ENCODE results near the gene SZT2. TPM values are rescaled to one million over a fixed set of nuclear protein-coding genes. Genes with fewer than 3 reads are reported as not detected.

SZT2 gene
- total RNA-seq, 2 experiments from 2014 or later, result 33.7 to 79.8 TPM

DNA sequence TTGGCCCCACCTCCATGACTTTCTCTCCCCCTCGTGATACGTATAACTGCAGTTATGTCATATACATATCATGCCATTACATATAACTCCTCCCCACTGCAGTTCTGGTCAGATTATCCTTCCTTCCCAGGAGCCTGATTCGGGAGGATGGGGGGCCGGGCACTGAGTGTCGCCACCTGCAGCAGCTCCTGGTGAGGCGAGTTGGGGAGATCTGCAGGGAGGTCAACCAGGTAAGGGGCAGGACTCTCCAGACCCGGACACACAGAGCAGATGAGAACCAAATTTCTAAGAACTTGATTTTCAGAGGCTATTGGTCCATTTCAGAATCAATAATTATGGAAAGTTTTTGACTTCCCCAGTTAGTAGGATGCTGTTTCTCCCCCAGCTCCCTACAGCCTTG is 44.6 kb downstream of the SZT2 start:
- no peak for DNase-seq (ENCODE audit: low spot score)
- Histone ChIP-seq H3K9me3 (ENCODE audit: low read length) (no peaks in the 10 kb centered on the region), H3K9me2 (ENCODE audit: insufficient read depth, low read length) (no peaks in the 10 kb centered on the region), H3K36me3 (ENCODE audit: insufficient read depth, low read length) (peaks cover 43% of the 10 kb centered on the region), H3K4me1 (ENCODE audit: insufficient read depth, low read length, poor library complexity, severe bottlenecking) (no peaks in the 10 kb centered on the region), H3K79me2 (ENCODE audit: insufficient read depth, low read depth, low read length) (no peaks in the 10 kb centered on the region), H3K27ac (ENCODE audit: low read depth, low read length, poor library complexity, severe bottlenecking) (no peak overlapping the region), H4K20me1 (ENCODE audit: insufficient read depth, low read length) (no peaks in the 10 kb centered on the region), H3K4me3 (ENCODE audit: low read depth, low read length, poor library complexity, severe bottlenecking) (no peak overlapping the region), H2AFZ (ENCODE audit: low read length) (no peak overlapping the region), H3K4me2 (ENCODE audit: low read length) (no peak overlapping the region)
- ChIA-PET POLR2A (no interaction called here), CTCF (ENCODE audit: unreplicated experiment) (no interaction called here)
- intact Hi-C loops (cut with micrococcal nuclease; ENCODE audit: unreplicated experiment), result no loop called here
- BruUV-seq (replicated peaks), result no TSS peak
- no peak for TF ChIP-seq EZH2phosphoT487 (IDR thresholded peaks at IDR 0.05; ENCODE audit: borderline replicate concordance, low read depth, low read length)
- TF ChIP-seq, protein P1, sequence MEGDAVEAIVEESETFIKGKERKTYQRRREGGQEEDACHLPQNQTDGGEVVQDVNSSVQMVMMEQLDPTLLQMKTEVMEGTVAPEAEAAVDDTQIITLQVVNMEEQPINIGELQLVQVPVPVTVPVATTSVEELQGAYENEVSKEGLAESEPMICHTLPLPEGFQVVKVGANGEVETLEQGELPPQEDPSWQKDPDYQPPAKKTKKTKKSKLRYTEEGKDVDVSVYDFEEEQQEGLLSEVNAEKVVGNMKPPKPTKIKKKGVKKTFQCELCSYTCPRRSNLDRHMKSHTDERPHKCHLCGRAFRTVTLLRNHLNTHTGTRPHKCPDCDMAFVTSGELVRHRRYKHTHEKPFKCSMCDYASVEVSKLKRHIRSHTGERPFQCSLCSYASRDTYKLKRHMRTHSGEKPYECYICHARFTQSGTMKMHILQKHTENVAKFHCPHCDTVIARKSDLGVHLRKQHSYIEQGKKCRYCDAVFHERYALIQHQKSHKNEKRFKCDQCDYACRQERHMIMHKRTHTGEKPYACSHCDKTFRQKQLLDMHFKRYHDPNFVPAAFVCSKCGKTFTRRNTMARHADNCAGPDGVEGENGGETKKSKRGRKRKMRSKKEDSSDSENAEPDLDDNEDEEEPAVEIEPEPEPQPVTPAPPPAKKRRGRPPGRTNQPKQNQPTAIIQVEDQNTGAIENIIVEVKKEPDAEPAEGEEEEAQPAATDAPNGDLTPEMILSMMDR (conservative IDR thresholded peaks at IDR 0.05; ENCODE audit: low read length), result no peak

- Histone ChIP-seq H4K20me1 (ENCODE audit: insufficient read depth, low read length) (no peaks in the 10 kb centered on the region), H3K9me2 (ENCODE audit: insufficient read depth, low read length) (no peaks in the 10 kb centered on the region), H2AFZ (ENCODE audit: low read length) (no peak overlapping the region), H3K27ac (ENCODE audit: low read depth, low read length, poor library complexity, severe bottlenecking) (no peak overlapping the region), H3K4me1 (ENCODE audit: insufficient read depth, low read length, poor library complexity, severe bottlenecking) (no peaks in the 10 kb centered on the region), H3K4me3 (ENCODE audit: low read depth, low read length, poor library complexity, severe bottlenecking) (no peak overlapping the region), H3K9me3 (ENCODE audit: low read length) (no peaks in the 10 kb centered on the region), H3K79me2 (ENCODE audit: insufficient read depth, low read depth, low read length) (no peaks in the 10 kb centered on the region), H3K4me2 (ENCODE audit: low read length) (no peak overlapping the region), H3K36me3 (ENCODE audit: insufficient read depth, low read length) (peaks cover 31% of the 10 kb centered on the region)
- no TSS peak for BruUV-seq (replicated peaks)
- intact Hi-C loops (cut with micrococcal nuclease; ENCODE audit: unreplicated experiment), result no loop called here
- POLR2A ChIA-PET, result interaction anchor here (0.7 kb wide), 1 partner anchor 196 kb away, joined by 3 read pairs; no protein-coding TSS in a partner anchor
- CTCF ChIA-PET (ENCODE audit: unreplicated experiment), result interaction anchor here (0.6 kb wide), 1 partner anchor 215 kb away, joined by 3 read pairs; no protein-coding TSS in a partner anchor
- no peak for DNase-seq (ENCODE audit: low spot score)
- no peak for TF ChIP-seq EZH2phosphoT487 (IDR thresholded peaks at IDR 0.05; ENCODE audit: borderline replicate concordance, low read depth, low read length)
- TF ChIP-seq, protein P1 (conservative IDR thresholded peaks at IDR 0.05; ENCODE audit: low read length), result no peak
Observed at GRCh38 chr1:43435146-43436145, 45.7 kb downstream of the SZT2 start.

DNA sequence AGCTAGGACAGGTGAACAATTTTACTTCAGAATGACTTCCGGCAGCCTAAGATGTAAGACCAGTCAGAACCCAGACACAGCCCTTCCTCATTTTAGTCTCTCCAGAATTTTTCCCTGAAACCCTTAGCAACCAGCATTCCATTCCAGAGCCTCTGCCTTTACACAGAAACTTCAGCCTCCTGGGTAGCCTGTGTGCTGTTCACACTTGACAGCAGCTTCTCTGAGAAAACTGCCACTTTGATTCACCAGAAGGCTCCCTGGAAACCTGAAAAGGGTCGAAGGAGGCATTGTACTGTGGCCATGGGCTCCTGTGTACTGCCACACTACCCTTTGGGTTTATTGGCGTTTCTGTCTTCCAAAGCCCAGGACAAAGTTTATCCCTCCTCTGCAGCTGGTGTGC is 46.7 kb downstream of the SZT2 start:
- TF ChIP-seq, protein P1 (conservative IDR thresholded peaks at IDR 0.05; ENCODE audit: low read length), result no peak
- TF ChIP-seq EZH2phosphoT487 (IDR thresholded peaks at IDR 0.05; ENCODE audit: borderline replicate concordance, low read depth, low read length), result no peak
- POLR2A ChIA-PET, result no interaction called here
- H3K4me3 ChIP-seq (ENCODE audit: low read depth, low read length, poor library complexity, severe bottlenecking), result no peak overlapping the region
- H3K4me1 ChIP-seq (ENCODE audit: insufficient read depth, low read length, poor library complexity, severe bottlenecking), result no peaks in the 10 kb centered on the region
- BruUV-seq (replicated peaks), result no TSS peak
- DNase-seq (ENCODE audit: low spot score), result no peak
- H2AFZ ChIP-seq (ENCODE audit: low read length), result no peak overlapping the region
- H3K79me2 ChIP-seq (ENCODE audit: insufficient read depth, low read depth, low read length), result no peaks in the 10 kb centered on the region
- H4K20me1 ChIP-seq (ENCODE audit: insufficient read depth, low read length), result no peaks in the 10 kb centered on the region
- no peak overlapping the region for H3K4me2 ChIP-seq (ENCODE audit: low read length)
- no peaks in the 10 kb centered on the region for H3K9me3 ChIP-seq (ENCODE audit: low read length)
- CTCF ChIA-PET (ENCODE audit: unreplicated experiment), result no interaction called here
- H3K9me2 ChIP-seq (ENCODE audit: insufficient read depth, low read length), result no peaks in the 10 kb centered on the region
- peaks cover 22% of the 10 kb centered on the region for H3K36me3 ChIP-seq (ENCODE audit: insufficient read depth, low read length)
- no peak overlapping the region for H3K27ac ChIP-seq (ENCODE audit: low read depth, low read length, poor library complexity, severe bottlenecking)
- intact Hi-C loops (cut with micrococcal nuclease; ENCODE audit: unreplicated experiment), result no loop called here

Data from OCI-LY7 (cell line).